Lower lobe of right lung (tissue), 2 donors: ENCODE measurements around the gene CAPZA2. TPM values are rescaled to one million over a fixed set of nuclear protein-coding genes. Genes with fewer than 3 reads are reported as not detected.

Experiments
- ATAC-seq, 2 donors: fragments of 200-7000 bp; cut with Tn5 transposase; one replicate each; pipeline ENCODE4 v1.9.1; 2020 to 2022; ENCODE audit warnings: mild to moderate bottlenecking in 2 of 2, moderate library complexity in 2 of 2
- DNase-seq: peaks from one replicate; pipeline ENCODE4 v3.0.0-alpha.2; 2020
- H3K27ac ChIP-seq: fragments of 200-600 bp; one replicate; pipeline ENCODE4 v1.8.0; 2022
- H3K27me3 ChIP-seq: fragments of 200-600 bp; one replicate; pipeline ENCODE4 v1.8.0; 2022; ENCODE audit warnings: low read depth
- H3K36me3 ChIP-seq: fragments of 200-600 bp; one replicate; pipeline ENCODE4 v1.8.0; 2022; ENCODE audit warnings: mild to moderate bottlenecking
- H3K4me1 ChIP-seq: fragments of 200-600 bp; one replicate; pipeline ENCODE4 v1.8.0; 2022
- H3K4me3 ChIP-seq: fragments of 200-600 bp; one replicate; pipeline ENCODE4 v1.8.0; 2022; ENCODE audit warnings: mild to moderate bottlenecking
- H3K9me3 ChIP-seq: fragments of 200-600 bp; one replicate; pipeline ENCODE4 v1.8.0; 2022
- CTCF ChIP-seq: fragments of 200-600 bp; IDR thresholded peaks from one replicate; pipeline ENCODE4 v1.8.0; 2022; ENCODE audit warnings: antibody characterized with exemption, mild to moderate bottlenecking
- intact Hi-C: fragments of 100-400 bp; cut with DNase I; formaldehyde crosslinking; loops from one replicate; pipeline ENCODE4 v1.11.0; 2022
- total RNA-seq: library from RNA; stranded (reverse); fragmentation: NEBNext Ultra II Directional; extraction: Animal tissue kit (Norgen Biotek cat#: 25700); gene quantifications from one replicate; pipeline ENCODE4 v1.2.1, GENCODE V29; 2021
- donor health status: DM: no; HTN: yes; CAD: no; lungs with severe emphysema.

Gene CAPZA2
- total RNA-seq, 1 donor from 2014 or later, result 261 TPM

- no peak for DNase-seq
Observed at GRCh38 chr7:116834815-116835504, 27.4 kb upstream of the CAPZA2 start.

GRCh38 chr7:116836048-116836447 is 26.3 kb upstream of the CAPZA2 start:
- intact Hi-C loops, result no loop called here
- H3K4me3 ChIP-seq, result no peak overlapping the region
- ATAC-seq, result no peak
- H3K4me1 ChIP-seq, result no peaks in the 10 kb centered on the region
- no peak overlapping the region for H3K27ac ChIP-seq
- no peak for DNase-seq
- H3K36me3 ChIP-seq, result no peaks in the 10 kb centered on the region
- no peak for TF ChIP-seq CTCF
- H3K9me3 ChIP-seq, result no peaks in the 10 kb centered on the region
- no peaks in the 10 kb centered on the region for H3K27me3 ChIP-seq

More at GRCh38 chr7:116834815-116835504, 27.4 kb upstream of the CAPZA2 start:
- intact Hi-C loops, result no loop called here
- Histone ChIP-seq H3K9me3 (no peaks in the 10 kb centered on the region), H3K4me3 (no peak overlapping the region), H3K4me1 (no peaks in the 10 kb centered on the region), H3K27ac (no peak overlapping the region), H3K27me3 (no peaks in the 10 kb centered on the region), H3K36me3 (no peaks in the 10 kb centered on the region)
- TF ChIP-seq CTCF, result no peak
- no peak for ATAC-seq

- no peak overlapping the region for H3K4me3 ChIP-seq
- DNase-seq (no peak), ATAC-seq (no peak)
- intact Hi-C loops, result no loop called here
- no peaks in the 10 kb centered on the region for H3K4me1 ChIP-seq
- H3K27me3 ChIP-seq, result no peaks in the 10 kb centered on the region
- H3K9me3 ChIP-seq, result no peaks in the 10 kb centered on the region
- TF ChIP-seq CTCF, result no peak
- H3K27ac ChIP-seq, result no peak overlapping the region
- H3K36me3 ChIP-seq, result no peaks in the 10 kb centered on the region
Observed at GRCh38 chr7:116836911-116837310, 25.5 kb upstream of the CAPZA2 start.

GRCh38 chr7:116837586-116837985 is 24.8 kb upstream of the CAPZA2 start:
- intact Hi-C loops, result no loop called here
- Histone ChIP-seq H3K27me3 (no peaks in the 10 kb centered on the region), H3K36me3 (no peaks in the 10 kb centered on the region), H3K4me1 (peaks cover 2% of the 10 kb centered on the region), H3K4me3 (no peak overlapping the region), H3K27ac (no peak overlapping the region), H3K9me3 (no peaks in the 10 kb centered on the region)
- no peak for TF ChIP-seq CTCF
- no peak for DNase-seq
- no peak for ATAC-seq

GRCh38 chr7:116840256-116840655 is 22.1 kb upstream of the CAPZA2 start:
- H3K27me3 ChIP-seq, result no peaks in the 10 kb centered on the region
- peaks cover 9% of the 10 kb centered on the region for H3K4me1 ChIP-seq
- H3K27ac ChIP-seq, result no peak overlapping the region
- intact Hi-C loops, result no loop called here
- no peak for DNase-seq
- ATAC-seq, result no peak
- no peaks in the 10 kb centered on the region for H3K36me3 ChIP-seq
- H3K4me3 ChIP-seq, result no peak overlapping the region
- TF ChIP-seq CTCF, result no peak
- H3K9me3 ChIP-seq, result no peaks in the 10 kb centered on the region
